H1 (cell line): Measurements from ENCODE around the gene FLRT2.

Source experiments
- RFX5 ChIP-seq: IDR thresholded peaks from 2 replicates; pipeline ENCODE4 v1.6.1; 2011; ENCODE audit warnings: low read depth, low read length, improper control_type of control experiment, borderline replicate concordance
- TAF7 ChIP-seq: optimal IDR thresholded peaks from 2 replicates; pipeline ENCODE3; 2011; ENCODE audit warnings: low read depth, mild to moderate bottlenecking, inconsistent platforms, low read length, moderate library complexity, borderline replicate concordance
- TF ChIP-seq, protein P1 (sequence below), 3 experiments: IDR thresholded peaks; 1 replicate in 2 of 3; 2 replicates in 1 of 3; pipeline versions ENCODE4 v1.5.1 to v1.6.1; 2011; ENCODE audit warnings: low read length in 3 of 3, mild to moderate bottlenecking in 3 of 3, inconsistent platforms in 2 of 3, low read depth in 1 of 3, moderate library complexity in 1 of 3; ENCODE audit not compliant: insufficient read depth in 1 of 3; ENCODE audit errors: control extremely low read depth in 1 of 3
- TF ChIP-seq, protein P2 (sequence below): IDR thresholded peaks from 2 replicates; pipeline ENCODE4 v1.6.1; 2012; ENCODE audit warnings: low read length, inconsistent platforms

DNA sequence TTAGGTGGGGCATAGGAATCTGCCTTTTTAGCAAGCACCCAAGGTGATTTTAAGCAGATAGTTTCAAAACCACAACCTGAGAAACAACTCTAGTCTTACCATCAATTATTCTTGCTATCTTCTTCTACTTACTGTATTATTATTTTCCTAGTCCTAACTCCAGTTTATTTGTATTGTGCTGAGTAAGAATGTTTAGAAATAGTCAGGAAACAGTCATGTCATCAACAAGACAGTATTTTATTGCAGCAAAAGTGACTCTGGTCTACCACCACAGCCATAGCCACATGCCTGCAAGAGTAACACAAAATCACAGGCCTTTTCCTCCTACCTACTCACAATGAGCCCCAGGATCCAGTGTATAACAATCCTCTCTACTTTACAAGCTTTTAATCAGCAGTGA, 46.3 kb upstream of the FLRT2 start:
- no peak for TF ChIP-seq RFX5
- TF ChIP-seq TAF7, result no peak
- TF ChIP-seq, protein P1, sequence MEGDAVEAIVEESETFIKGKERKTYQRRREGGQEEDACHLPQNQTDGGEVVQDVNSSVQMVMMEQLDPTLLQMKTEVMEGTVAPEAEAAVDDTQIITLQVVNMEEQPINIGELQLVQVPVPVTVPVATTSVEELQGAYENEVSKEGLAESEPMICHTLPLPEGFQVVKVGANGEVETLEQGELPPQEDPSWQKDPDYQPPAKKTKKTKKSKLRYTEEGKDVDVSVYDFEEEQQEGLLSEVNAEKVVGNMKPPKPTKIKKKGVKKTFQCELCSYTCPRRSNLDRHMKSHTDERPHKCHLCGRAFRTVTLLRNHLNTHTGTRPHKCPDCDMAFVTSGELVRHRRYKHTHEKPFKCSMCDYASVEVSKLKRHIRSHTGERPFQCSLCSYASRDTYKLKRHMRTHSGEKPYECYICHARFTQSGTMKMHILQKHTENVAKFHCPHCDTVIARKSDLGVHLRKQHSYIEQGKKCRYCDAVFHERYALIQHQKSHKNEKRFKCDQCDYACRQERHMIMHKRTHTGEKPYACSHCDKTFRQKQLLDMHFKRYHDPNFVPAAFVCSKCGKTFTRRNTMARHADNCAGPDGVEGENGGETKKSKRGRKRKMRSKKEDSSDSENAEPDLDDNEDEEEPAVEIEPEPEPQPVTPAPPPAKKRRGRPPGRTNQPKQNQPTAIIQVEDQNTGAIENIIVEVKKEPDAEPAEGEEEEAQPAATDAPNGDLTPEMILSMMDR (IDR thresholded peaks at IDR 0.05; ENCODE audit: control extremely low read depth in 1 of 3, insufficient read depth in 1 of 3, low read depth in 1 of 3, low read length in 3 of 3), result no peak
- TF ChIP-seq, protein P2, sequence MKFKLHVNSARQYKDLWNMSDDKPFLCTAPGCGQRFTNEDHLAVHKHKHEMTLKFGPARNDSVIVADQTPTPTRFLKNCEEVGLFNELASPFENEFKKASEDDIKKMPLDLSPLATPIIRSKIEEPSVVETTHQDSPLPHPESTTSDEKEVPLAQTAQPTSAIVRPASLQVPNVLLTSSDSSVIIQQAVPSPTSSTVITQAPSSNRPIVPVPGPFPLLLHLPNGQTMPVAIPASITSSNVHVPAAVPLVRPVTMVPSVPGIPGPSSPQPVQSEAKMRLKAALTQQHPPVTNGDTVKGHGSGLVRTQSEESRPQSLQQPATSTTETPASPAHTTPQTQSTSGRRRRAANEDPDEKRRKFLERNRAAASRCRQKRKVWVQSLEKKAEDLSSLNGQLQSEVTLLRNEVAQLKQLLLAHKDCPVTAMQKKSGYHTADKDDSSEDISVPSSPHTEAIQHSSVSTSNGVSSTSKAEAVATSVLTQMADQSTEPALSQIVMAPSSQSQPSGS, result no peak
